SK-N-MC (cell line): ENCODE measurements around the gene NEMF.
A peak's percentile ranks its signal among the peaks of the same experiment; 100 is the strongest.
"Not testable (repeated sequence)": the region's sequence is repeated elsewhere in the genome, so short reads cannot be mapped to it uniquely, and the experiment has no call there.

Experiments used
- DNase-seq: peaks from one replicate; pipeline ENCODE4 v3.0.0-alpha.2; 2011; ENCODE audit warnings: low read depth, low spot score
- H3K27ac ChIP-seq: fragments of 200-600 bp; sonication (generic); 2 replicates; pipeline ENCODE4 v1.5.1; 2016; ENCODE audit warnings: mixed run types
- H3K36me3 ChIP-seq: fragments of 200-600 bp; sonication (generic); 2 replicates; pipeline ENCODE4 v1.6.1; 2017; ENCODE audit warnings: antibody characterized with exemption, low read length, mixed read lengths; ENCODE audit not compliant: insufficient read depth
- H3K4me3 ChIP-seq: fragments of 200-600 bp; sonication (generic); 2 replicates; pipeline ENCODE4 v1.5.1; 2016
- H3K9ac ChIP-seq: fragments of 200-600 bp; sonication (generic); 2 replicates; pipeline ENCODE4 v1.8.0; 2017; ENCODE audit warnings: mixed run types, mixed read lengths; ENCODE audit not compliant: insufficient read length
- H3K9me3 ChIP-seq: fragments of 200-600 bp; sonication (generic); 2 replicates; pipeline ENCODE4 v1.6.1; 2017; ENCODE audit warnings: low read depth, mild to moderate bottlenecking, antibody characterized with exemption, low read length, moderate library complexity, mixed read lengths
- EZH2 ChIP-seq: fragments of 200-600 bp; sonication (generic); IDR thresholded peaks from one replicate; pipeline ENCODE4 v1.6.1; 2017; ENCODE audit warnings: antibody characterized with exemption
- FOXP2 ChIP-seq: optimal IDR thresholded peaks from 2 replicates; pipeline ENCODE3; 2011; ENCODE audit warnings: mild to moderate bottlenecking, moderate library complexity; ENCODE audit not compliant: insufficient read depth; ENCODE audit errors: extremely low read length, control extremely low read depth
- POLR2AphosphoS5 ChIP-seq: IDR thresholded peaks from 2 replicates; pipeline ENCODE4 v1.6.1; 2012; ENCODE audit warnings: mild to moderate bottlenecking, low read depth, low read length, borderline replicate concordance

Gene NEMF

DNA sequence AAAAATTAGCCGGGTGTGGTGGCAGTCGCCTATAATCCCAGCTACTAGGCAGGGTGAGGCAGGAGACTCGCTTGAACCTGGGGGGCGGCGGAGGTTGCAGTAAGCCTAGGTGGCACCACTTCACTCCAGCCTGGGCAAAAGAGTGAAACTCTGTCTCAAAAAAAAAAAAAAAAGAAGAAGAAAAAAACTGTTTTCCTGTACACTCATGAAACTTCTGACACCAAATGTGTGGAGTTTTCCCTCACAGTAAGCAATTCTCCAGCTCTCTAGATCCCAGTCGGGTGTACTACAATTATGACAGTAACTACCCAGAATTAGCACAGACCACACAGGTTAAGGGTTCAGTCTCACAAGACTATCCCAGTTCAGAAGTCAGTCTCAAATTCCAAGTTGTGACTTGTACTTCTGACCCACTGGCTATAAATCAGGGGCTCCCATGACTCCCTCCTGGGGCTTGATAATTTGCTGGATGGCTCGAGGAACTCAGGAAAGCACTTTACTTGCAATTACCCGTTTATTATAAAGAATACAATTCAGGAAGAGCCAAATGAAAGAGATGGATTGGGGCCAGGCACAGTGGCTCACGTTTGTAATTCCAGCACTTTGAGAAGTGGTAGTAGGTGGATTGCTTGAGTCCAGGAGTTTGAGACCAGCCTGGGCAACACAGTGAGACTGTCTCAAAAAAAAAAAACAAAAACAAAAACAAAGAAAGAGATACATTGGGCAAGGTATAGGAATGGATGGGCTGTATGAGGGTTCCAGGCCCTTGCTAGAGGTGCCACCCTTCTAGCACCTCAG lies 27.9 kb upstream of the NEMF start:
- Histone ChIP-seq H3K36me3 (no peaks in the 10 kb centered on the region), H3K9ac (no peak overlapping the region), H3K4me3 (peak overlapping the region; percentile 17; the same call in 1 of the 2 replicates), H3K9me3 (no peaks in the 10 kb centered on the region), H3K27ac (peak overlapping the region; percentile 38; the same call in 1 of the 2 replicates)
- no peak for DNase-seq
- TF ChIP-seq EZH2: no peak
- TF ChIP-seq FOXP2: no peak
- TF ChIP-seq POLR2AphosphoS5: no peak

- Histone ChIP-seq H3K9ac (no peak overlapping the region), H3K4me3 (no peak overlapping the region), H3K9me3 (no peaks in the 10 kb centered on the region), H3K27ac (no peak overlapping the region), H3K36me3 (no peaks in the 10 kb centered on the region)
- DNase-seq: no peak
- TF ChIP-seq EZH2 (no peak), FOXP2 (no peak)
Observed at GRCh38 chr14:49879646-49880204, 27.1 kb upstream of the NEMF start.

- H3K9me3 ChIP-seq: no peaks in the 10 kb centered on the region
- H3K36me3 ChIP-seq: no peaks in the 10 kb centered on the region
- no peak for DNase-seq
- no peak overlapping the region for H3K27ac ChIP-seq
- no peak overlapping the region for H3K9ac ChIP-seq
- no peak overlapping the region for H3K4me3 ChIP-seq
- TF ChIP-seq POLR2AphosphoS5 (no peak), FOXP2 (no peak), EZH2 (no peak)
Observed at GRCh38 chr14:49876563-49877127, 24.1 kb upstream of the NEMF start.

- TF ChIP-seq EZH2 (no peak), FOXP2 (no peak), POLR2AphosphoS5 (no peak)
- no peak for DNase-seq
- no peak overlapping the region for H3K4me3 ChIP-seq
- H3K36me3 ChIP-seq: no peaks in the 10 kb centered on the region
- no peaks in the 10 kb centered on the region for H3K9me3 ChIP-seq
- H3K9ac ChIP-seq: no peak overlapping the region
- H3K27ac ChIP-seq: no peak overlapping the region
Observed at GRCh38 chr14:49875640-49876198, 23.1 kb upstream of the NEMF start.

DNA sequence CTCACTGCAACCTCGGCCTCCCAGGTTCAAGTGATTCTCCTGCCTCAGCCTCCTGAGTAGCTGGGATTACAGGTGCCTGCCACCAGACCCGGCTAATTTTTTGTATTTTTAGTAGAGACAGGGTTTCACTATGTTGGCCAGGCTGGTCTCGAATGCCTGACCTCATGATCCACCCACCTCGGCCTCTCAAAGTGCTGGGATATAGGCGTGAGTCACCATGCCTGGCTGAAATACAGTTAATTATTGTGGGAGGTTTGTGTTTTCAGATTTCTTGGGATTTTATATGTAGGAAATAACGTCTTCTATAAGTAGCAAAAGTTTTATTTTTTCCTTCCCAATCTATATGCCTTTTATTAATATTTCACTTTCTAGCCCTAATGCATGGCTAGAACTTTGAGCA lies 21.0 kb upstream of the NEMF start:
- not testable (repeated sequence) for H3K4me3 ChIP-seq, DNase-seq

DNA sequence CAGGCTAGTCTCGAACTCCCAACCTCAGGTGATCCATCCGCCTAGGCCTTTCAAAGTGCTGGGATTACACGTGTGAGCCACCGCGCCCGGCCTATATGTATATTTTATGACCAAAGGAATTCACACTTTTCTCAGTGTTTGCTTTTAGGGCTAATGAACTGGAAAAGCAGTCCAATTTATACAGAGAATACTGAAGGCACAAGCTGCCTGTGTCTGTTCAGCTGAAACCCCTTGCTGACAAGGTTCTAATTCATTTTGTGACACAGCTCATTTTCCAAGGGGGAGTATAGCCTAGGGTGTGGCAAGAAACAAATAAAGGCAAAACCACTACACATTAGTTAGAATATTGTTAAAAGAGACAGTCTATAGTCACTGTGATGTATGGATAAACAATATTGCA lies 18.3 kb upstream of the NEMF start:
- no peaks in the 10 kb centered on the region for H3K36me3 ChIP-seq
- TF ChIP-seq POLR2AphosphoS5 (no peak), FOXP2 (no peak), EZH2 (no peak)
- no peak overlapping the region for H3K4me3 ChIP-seq
- DNase-seq: no peak
- no peak overlapping the region for H3K9ac ChIP-seq
- no peaks in the 10 kb centered on the region for H3K9me3 ChIP-seq
- no peak overlapping the region for H3K27ac ChIP-seq

More for the DNA sequence above, 21.0 kb upstream of the NEMF start:
- H3K9ac ChIP-seq, H3K9me3 ChIP-seq, H3K27ac ChIP-seq, H3K36me3 ChIP-seq: not testable (repeated sequence)

DNA sequence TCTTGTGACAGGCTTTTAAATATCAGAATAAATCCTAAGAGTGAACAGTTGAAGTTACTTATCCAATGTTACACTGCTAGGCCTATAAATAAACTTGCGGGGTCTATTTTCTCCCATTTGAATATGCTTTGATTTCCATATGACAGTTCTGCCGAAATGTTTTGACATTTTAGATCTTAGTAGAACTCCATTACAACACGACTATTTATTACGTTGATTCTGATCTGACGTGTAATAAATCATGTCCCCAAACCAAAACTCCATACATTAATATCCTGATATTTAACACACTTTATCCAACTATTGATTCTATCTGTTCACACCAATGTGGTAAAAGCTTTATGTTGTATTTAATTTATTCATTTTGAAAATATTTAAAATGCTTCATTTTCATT lies 16.1 kb upstream of the NEMF start:
- Histone ChIP-seq H3K9ac (peak overlapping the region; percentile 62), H3K4me3 (peak overlapping the region; percentile 85), H3K27ac (no peak overlapping the region), H3K36me3 (no peaks in the 10 kb centered on the region), H3K9me3 (no peaks in the 10 kb centered on the region)
- TF ChIP-seq FOXP2: no peak
- no peak for TF ChIP-seq POLR2AphosphoS5
- TF ChIP-seq EZH2: no peak
- no peak for DNase-seq

DNA sequence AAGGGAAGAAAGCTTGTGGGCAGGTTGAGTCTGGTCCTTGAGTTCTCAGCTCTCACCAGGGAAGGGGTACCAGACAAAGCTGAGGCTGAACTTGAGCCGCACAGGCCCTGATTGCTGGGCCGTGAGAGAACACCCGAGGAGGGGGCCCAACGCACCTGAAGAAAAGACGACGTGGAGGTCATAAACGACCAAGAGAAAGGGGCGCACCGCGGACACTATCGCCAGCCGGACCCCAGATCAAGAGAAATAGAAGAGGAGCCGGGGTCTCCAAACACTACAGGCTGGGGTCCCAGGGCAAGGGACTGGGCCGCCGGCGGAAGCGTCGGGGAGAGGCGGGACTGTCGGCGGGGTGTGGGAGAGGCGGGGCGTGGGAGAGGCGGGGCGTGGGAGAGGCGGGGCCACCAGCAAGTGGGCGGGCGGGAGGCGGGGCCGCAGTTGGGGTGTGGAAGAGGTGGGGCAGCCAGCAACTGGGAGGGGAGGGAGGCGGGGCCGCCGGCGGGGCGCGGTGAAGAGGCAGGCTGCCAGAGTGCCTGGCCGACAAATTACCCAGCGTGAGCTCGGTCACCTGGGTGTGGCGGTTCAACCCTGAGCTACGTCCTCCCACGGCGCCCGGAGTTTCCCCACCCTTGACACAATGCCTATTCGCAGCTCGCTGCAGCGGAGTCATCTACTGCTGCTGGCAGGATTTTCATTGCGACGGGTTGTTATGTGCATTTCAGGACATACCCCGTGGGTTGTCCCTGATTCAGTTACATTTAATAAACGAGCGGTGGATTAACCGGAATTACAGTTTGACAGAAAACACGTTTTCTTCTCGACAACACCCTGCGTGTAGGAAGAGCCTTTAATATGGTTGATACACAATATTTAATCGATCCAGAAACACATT lies 15.5 kb upstream of the NEMF start:
- Histone ChIP-seq H3K9ac (peak overlapping the region; percentile 72), H3K4me3 (peak overlapping the region; percentile 85), H3K27ac (peak overlapping the region; percentile 5; the same call in 1 of the 2 replicates), H3K36me3 (no peaks in the 10 kb centered on the region), H3K9me3 (no peaks in the 10 kb centered on the region)
- no peak for TF ChIP-seq FOXP2
- peak; percentile 69; the same call in 1 of the 2 replicates for TF ChIP-seq POLR2AphosphoS5
- no peak for DNase-seq
